NCI-H82 treated with DMSO at 0.1 percent for 48 hours (cell line): ENCODE measurements around the gene RASSF1.
"Not testable (repeated sequence)": the region's sequence is repeated elsewhere in the genome, so short reads cannot be mapped to it uniquely, and the experiment has no call there.

Source experiments
- DNase-seq: peaks from one replicate; lab custom pipeline; 2025; ENCODE audit not compliant: unreplicated experiment; lab: John Stamatoyannopoulos, UW

Gene RASSF1

DNA sequence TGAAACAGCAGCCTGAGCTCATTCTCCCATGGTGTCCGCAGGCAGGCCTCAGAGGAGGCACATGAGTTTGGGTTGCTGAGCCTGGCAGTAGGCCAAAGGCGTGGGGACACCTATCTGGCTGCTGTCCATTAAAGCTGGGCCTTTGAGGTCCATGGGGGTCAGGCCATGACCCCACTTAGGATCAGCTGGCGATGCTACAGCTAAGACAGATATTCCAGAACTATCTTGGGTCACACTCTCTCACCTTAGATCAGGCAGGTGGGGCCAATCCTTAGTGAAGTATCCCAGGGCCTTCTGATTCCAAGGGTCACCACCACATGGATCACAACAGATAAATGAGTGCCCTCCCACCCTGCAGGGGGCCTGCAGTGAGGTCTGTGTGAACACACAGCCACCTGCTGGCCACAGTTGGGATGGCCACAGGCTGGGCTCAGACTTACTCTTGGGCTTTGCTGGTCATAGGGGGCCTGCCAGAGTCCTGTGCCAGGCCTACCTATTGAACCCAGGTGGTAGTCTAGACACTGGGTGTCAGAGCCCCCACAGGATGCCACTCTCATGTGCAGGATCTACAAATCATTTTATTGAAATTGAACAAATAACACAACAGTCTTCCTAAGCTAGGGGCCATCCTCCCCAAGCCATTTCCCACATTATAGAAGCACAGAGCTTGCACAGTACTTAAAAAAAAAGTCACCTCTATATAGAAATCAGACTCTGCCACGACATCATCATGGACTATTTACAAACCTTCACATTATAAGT lies 16.1 kb downstream of the RASSF1 start:
- peak; percentile 13 for DNase-seq

DNA sequence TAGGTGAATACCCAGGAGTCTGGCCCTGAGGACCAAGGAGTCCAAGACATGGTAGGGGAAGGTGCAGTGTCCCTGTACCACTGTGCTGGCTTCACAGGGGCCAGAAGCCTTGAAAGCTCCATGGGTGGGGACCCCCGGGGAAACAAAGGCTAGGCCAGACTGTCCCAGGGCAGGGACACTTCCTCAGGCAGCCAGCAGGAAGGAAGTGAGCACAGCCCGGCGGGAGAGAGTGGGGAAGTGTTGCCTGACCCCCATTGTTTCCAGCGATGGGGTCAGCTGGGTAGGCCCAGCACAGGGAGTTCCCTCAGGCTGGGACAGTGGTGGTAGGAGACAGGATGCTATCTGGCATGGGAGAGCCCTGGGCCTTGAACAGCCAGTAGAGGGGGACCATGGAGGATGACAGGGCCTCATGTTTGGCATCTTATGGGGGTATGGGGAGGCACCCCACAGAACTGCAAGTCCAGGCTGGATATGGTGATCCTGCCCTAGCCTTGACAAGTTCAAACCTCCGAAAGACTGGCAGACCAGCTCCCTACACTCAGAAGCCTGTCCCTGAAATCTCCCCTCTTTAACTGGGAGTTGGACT lies 16.9 kb downstream of the RASSF1 start:
- DNase-seq, result no peak

DNA sequence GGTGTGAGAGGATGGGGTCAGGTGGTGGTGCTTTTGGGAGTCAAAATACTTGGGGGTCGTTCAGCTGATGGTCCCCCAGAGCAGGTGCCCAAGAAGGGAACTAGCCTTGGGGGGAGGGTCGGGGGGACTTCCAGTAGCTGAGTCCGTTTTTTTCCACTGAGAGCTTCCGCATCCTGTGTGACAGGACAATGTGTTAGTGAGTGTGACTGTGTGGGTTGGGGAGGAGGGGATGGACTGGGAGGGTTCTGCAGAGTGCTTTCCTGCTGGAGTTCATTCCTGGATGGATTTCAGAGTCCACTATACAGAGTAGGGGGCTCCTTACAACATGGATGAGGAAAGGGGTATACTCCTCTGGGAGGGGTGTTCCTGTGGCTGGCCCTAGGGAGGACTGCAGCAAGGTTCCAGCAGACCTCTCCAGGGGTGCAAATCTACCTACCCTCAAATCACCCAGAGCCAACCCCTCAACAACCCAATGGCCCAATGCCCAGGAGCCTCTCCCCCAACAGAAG lies 17.5 kb downstream of the RASSF1 start:
- no peak for DNase-seq

DNA sequence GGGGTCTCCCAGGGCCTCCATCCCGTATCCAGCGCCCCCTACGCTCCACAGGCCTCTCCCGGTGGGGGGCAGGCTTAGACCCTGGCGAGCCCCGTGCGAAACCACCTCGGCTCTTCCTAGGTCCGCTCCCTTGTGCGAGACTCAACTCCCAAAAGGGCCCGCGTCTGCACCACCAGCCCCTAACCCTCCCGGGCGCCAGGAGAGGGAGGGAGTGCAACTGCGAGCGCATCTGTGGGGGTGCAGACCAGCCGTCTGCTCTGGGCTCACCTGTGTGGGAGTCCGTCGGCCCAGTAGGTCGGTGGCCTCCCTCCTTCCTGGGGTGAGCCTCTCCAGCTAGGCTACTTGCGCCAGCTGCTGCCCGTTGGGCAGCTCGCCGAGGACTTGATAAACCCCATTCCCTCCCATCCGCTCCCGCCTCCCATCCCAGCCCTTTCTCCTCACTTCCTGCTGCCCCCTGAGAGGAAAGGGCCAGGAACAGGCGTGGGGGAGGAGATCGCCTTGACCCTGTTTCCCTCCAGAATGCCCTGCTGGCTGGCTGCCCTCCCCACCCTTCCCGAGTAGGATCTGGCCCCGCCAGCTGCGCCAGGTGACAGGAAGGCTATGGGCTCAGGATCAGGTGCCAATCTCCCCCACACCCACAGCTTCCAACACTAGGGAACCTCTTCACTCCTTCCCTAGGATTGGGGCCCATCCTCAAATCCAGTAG lies 18.1 kb downstream of the RASSF1 start, which contains the start of gene HYAL2:
HYAL2 (minus strand) TSS at position 360 of the 706 bp plus-strand sequence. CDS start 2,256 bp downstream, outside the sequence.
- DNase-seq, result no peak

DNA sequence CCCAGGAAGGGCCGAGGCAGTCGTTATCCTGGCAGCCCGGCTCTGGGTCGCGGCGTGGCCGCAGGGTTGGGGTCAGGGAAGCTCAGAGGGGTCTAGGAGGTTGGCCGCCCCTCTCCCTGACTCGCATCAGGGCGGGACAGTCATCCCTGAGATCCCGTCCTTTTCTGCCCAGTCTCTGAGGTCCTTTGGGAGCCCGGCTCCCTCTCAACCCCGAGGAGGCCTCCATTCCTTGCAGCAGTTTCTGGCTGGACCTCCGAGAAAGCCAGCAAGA lies 18.6 kb downstream of the RASSF1 start:
- DNase-seq, result no peak

DNA sequence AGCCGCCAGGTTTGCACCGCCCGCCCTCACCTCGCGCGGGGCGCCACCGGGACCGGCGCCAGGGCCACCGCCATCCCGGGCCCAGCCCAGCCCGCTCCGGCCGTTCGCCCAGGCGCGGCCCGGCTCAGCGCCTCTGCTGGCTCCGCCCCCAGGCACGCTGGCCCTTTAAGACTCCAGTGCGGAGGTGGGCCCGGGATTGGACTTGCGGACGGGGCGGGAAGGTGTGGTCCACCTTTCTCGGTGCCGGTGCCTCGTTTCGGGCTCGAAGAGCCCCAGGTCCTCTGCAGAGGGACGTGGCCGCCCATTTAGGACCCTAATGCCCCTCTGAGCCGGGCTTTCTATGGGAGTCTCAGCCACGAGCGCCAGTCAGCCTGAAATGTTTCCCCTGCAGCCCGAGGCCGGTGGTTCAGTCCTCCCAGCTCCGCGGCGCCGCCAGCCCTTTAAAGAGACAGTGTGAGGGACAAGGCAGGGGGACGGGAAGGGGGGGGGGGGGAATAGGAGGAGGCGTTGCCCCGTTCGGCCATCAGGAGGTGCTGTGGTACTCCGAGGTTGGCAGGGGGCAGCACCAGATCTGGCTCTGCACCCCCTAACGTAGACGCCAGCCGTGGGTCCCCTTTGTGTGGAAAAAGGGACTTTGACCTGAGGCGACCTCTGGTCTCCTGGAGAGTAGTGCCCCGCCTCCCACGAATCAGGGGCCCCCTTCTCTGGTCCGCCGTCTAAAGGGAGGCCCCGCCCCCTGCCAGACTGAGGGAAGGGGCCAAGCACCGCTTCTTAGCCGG lies 19.1 kb downstream of the RASSF1 start:
- peak; percentile 67 for DNase-seq

DNA sequence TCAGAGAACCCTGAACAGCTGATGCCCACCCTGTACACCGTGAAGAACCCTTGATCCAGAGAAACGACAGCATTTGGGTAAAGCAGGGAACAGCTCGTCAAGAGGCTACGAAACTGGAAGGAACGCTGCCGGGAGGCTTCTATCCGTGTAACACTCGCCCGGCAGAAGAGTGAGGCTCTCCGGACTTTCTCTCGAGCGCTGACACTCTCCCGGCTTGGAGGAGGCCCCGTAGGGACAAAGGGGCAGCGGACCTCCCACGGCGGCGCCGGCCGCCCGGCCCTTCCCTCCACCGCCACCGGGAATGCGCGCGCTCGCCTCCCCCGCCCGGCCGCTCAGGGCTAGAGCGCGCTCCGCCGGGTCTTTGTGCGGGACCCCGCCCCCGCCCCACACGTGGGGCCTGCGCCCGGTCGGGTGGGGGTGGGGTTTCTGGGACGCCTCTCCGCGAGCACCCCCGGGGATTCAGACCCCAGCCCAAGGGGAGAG lies 19.7 kb downstream of the RASSF1 start:
- DNase-seq, result no peak

DNA sequence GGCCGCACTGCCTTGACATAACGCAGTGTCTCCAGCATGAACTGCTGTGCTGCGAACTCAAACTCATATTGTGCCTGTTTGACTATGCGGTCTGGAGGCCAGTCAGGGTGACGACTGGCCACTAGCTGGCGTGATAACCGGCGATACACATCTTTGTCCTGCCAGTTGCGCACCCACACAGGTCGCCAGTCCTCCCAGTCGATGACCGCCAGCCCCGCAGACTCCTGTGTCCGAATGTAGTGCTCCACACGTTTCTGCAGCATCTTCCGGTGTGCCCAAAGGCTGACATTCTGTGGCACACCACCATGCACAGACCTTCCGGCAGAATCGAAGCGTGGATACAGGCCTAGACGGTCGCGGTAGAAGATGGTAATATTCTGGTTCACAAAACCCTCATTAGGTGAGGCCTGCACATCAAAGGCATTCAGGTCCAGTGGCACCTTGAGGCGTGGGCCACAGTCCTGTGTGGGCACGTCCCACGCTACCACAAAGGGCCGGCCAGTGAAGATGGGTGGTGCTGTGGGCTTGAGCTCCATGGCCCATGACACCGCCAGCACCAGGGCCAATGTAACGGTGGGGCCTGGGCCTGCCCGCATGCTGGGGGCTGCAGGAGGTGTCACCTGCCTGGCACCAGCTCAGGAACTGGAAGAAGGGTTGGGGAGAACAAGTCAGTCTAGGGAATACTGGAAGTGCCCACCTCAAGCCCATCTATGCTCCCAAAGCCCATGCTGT lies 20.6 kb downstream of the RASSF1 start:
- no peak for DNase-seq

DNA sequence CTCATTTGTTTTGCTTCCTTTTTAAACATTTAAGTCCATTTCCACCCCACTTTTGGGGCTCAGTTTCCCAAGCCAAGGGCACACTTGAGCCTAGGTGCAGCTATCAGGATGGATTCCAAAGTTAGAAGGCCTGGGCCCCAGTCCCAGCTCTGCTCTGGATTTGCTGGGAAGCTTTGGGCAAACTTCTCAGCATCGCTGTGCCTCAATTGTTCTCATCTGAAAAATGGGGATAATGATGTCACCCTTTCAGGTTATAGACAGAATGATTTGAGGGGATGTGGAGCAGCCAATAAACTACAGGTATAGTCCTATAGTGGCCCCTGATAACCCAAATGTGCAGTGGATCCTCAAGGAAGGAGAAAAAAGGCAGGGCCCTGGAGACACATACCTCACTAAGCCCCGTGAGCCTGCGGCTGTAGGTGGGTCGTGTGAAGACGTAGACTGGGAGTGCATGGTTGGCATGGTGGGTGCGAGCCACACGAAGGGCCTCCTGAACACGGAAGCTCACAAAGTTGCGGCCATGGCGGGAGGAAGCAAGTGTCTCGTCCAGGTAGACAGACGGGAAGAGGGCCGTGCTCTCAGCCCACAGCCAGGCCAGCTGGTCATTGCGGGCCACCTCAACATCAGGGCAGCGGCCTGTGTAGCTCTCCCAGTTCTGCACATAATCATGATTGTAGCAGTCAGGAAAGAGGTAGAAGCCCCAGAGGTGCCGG lies 21.3 kb downstream of the RASSF1 start:
- no peak for DNase-seq

DNA sequence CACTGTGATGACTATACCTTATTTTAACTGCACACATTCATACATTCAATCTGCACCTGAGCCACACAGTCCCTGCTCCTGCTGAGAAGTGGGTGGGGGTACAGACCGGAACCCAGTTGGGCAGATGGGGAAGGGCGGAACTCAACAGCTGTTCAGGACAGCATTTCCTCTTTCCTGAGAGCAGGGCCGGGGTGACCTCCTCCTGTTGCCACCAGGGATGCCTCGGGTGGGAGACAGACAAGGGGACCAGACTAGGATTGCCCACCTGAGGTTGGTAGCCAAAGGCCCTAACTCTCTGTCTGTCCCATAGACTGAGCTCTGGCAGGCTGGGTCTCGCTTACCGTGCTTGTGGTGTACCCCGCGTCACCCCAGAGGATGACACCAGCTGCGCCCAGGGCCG lies 22.0 kb downstream of the RASSF1 start:
- no peak for DNase-seq

DNA sequence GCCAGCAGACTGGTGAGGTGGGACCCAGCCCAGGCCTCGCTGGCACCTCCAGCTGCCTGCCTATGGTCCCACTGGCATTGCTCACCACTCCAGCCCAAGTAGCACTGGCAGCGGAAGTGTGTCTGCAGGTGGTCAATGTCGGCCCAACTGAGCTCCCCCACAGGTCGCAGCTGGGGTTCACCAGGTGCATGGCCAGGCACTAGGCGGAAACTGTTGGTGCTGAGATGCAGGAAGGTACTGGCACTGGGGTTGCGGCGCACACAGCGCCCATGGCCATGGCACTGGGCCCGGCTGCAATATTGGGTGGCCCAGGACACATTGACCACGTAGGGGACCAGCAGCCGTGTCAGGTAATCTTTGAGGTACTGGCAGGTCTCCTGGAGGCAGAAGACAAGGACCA lies 22.5 kb downstream of the RASSF1 start:
- no peak for DNase-seq

DNA sequence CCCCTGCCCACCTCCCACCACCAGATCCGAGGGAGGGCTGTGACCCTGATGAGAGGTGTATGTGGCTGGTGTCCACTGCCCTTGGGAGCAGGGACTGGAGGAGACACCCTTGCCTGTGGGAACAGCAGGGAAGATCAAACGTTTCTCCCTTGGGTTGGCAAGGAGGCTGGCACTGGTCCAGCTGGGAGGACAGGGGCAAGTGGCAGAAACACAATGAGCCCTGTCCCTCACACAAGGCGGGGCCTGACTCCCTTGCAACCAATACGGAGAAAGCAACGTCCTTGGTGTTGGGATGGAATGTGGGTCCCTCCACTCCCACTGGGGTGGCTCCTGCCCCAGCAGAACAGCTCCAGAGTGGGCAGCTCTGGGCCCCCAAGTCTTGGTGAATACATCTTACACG lies 23.3 kb downstream of the RASSF1 start:
- DNase-seq, result no peak

DNA sequence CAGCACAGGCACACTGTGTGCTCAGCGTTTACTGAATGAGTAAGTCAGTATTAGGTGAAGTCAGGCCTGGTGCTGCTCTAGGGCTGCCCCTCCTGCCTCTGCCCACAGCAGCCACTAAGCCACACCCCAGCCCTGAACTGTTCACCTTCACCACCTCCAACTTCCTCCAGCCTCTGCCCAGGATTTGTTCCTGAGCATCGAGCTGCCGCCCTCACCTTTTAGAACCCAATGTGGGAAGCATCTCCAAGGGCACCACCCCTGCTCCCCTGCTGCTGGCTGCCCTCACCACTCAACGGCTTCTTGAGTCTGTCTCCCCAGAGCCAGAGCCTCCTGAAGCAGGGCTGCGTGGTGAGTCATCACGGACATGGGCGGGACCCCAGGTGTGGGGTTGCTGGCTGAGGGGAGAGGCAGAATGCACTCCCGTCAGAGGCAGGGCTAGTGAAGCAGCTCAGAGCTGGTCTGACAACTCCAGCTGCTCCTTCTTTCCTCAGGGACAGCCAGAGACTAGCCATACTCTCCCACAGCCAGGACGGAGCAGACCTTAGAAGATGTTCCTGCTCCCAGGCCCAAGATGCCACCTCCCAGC lies 23.9 kb downstream of the RASSF1 start:
- no peak for DNase-seq

DNA sequence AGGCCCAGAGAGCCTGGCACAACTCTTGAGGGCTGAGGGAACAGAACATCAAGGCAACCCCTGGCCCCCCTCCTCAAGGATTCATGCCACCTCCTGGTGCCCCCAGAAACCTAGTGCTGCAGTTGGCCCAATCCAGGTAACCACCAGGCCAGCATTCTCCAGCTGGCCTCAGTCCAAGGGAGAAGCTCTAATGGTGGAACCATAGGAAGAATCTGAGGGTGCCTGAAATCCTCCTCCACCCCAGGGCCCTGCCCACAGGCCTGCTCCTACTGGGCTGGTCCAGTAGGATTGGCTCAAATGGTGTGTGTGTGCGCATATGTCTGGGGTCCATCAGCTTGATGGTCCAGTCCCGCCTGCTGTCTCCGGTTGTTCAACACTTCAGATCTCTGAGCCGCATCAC lies 25.8 kb downstream of the RASSF1 start:
- no peak for DNase-seq

DNA sequence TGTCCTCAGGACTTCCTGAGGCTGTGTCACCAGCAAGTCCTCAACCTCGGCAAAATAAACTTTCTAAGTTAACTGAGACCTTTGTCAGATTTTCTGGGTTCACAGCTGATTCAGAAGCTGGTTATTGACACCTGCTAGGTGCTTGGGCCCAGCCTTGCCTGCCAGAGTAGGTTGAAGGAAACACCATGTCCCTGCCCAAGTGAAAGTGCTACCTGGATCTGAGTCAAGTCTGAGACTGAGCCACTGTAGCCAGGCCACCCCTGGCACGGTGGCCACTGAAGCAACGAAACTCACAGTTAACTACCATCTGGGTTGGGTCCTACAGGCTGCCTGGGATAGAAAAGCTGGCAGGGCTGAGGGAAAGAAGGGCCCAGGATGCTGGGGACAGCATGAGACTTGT lies 26.3 kb downstream of the RASSF1 start:
- DNase-seq, result no peak

DNA sequence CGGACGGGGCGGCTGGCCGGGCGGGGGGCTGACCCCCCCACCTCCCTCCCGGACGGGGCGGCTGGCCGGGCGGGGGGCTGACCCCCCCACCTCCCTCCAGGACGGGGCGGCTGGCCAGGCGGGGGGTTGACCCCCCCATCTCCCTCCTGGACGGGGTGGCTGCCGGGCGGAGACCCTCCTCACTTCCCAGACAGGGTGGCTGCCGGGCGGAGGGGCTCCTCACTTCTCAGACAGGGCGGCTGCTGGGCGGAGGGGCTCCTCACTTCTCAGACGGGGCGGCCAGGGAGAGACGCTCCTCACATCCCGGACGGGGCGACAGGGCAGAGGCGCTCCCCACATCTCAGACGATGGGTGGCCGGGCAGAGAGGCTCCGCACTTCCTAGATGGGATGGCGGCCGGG lies 28.6 kb downstream of the RASSF1 start:
- DNase-seq, result not testable (repeated sequence)

DNA sequence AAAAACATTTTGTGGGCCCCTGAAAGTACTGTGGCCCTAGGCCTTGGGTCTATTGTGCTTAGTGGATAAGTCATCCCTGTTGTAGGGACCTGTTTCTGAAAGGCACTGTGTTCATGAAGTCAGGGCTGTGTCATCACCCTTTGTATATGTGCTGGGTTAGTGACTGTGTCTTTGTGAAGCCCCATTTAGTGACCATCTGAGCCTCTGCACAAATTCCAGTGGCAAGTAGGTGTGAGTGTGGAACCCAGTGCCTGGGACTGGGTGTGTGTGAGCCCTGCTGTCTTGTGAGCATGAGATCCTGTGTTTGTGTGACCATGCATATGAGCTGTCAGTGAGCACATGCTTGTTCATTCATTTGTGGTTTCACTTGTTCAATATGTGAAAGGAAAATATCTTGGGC lies 36.0 kb downstream of the RASSF1 start:
- DNase-seq, result no peak

DNA sequence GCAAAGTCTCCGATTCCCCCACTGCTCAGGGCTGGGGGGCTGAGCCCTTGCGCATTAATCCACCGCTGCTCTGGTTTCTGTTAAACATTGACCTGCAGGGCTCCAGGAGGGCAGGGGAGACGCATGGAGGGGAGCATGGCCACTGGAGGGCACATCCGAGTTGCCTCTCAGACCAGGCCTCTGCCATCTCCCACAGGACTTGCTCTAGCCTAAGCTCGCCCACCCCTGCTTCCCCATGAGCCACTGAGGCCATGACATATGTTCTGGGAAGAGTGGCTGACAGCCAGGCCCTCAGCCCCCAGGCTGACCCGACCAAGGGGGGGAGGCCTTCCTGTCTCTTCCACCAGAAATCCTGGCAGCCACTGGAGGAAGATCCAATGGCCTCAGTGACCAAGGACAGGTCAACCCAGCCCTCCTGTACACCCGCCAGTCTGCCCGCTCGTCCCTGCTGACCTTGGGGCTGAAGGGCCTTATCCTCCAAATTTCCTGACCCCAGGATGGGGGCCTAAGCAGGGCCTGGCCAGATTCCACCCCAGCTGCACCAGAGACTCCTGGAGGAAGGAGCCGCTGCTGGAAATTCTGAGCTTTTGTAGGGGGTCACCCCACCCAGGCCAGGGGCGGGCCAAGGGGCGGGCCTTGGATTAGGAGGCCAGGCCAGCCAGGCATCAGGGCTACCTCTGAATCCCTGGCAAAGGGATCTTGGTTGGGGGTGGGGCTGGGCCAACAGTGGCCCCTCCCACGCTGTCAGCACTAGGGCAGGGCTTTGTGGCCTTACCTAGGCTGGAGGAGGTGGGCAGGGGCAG lies 37.4 kb downstream of the RASSF1 start, which contains the start of gene HYAL1:
HYAL1 (minus strand) TSS at position 562 of the 803 bp plus-strand sequence. CDS start 618 bp downstream, outside the sequence.
- peak; percentile 60 for DNase-seq
